ENCODE measurements around the gene SRSF10.

SRSF10 gene

DNA sequence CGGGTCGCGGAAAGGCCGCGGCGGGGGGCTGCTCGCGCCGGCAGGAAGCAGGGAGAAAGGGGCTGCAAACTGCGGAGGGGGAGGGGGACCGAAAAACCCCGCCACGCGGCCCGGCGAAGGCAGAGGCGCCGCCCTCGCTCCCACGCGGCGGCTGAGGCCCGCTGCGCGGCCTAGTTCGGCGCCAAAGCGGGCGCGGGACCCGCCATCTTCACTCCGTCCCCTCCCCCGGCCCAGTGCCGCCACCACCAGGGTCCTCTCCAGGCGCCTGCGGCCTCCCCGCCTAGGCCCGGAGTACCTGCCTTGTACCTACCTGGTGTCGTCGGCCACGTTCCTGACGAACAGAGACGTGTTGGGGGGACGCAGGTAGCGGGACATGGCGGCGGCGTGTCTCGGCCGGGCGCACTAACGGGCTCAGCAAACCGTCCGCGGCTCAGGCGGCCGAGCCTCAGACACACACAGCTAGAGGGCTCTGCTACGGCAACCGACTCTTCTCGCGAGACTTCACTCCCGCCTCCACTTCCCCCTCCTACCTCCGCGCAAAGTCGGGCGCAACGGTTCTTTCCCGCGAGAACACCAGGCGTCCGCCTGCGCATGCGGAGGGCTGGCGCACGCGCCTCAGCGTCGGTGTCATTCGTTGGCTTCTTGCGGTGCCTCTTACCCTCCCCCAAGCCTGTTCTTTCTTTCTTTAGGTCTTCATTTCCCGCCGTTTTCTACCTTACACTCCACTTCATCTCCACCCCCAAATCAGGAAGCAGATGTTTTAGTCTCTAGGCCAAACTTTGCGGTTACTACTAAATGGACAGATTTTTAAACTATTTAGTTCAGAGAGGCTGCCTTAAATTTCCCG lies at the start of gene SRSF10:
Gene SRSF10, minus strand, starts transcription at position 447 of the 847 bp plus-strand sequence. Its CDS starts 72 bp downstream, at position 375.
- Histone ChIP-seq H3K9me3 (ENCODE audit: insufficient read depth, low read depth, low read length) (no peaks in the 10 kb centered on the region), H3K9me2 (replicated peaks; ENCODE audit: low read depth, low read length) (no peaks in the 10 kb centered on the region), H3K27me3 (ENCODE audit: insufficient read depth, low read length, poor library complexity, severe bottlenecking) (peaks cover 9% of the 10 kb centered on the region), H3K9ac (ENCODE audit: low read depth, low read length, poor library complexity, severe bottlenecking) (peak within 1 kb of the TSS; percentile 99), H3K79me2 (ENCODE audit: insufficient read depth, low read length) (peaks cover 51% of the 10 kb centered on the region), H3F3A (ENCODE audit: low read depth) (peaks cover 10% of the 10 kb centered on the region), H3K4me3 (ENCODE audit: low read length, poor library complexity, severe bottlenecking) (peak within 1 kb of the TSS; percentile 91), H3K36me3 (ENCODE audit: insufficient read depth, low read length) (peaks cover 22% of the 10 kb centered on the region), H3K4me2 (ENCODE audit: low read depth, low read length, poor library complexity, severe bottlenecking) (peak within 1 kb of the TSS; percentile 92), H2AFZ (ENCODE audit: low read length) (peak within 1 kb of the TSS; percentile 56; the same call in 1 of the 2 replicates), H4K20me1 (ENCODE audit: insufficient read depth, low read length, poor library complexity, severe bottlenecking) (peaks cover 46% of the 10 kb centered on the region), H3K4me1 (ENCODE audit: insufficient read depth, low read length, poor library complexity, severe bottlenecking) (peaks cover 54% of the 10 kb centered on the region)
- no peak for TF ChIP-seq EZH2phosphoT487 (IDR thresholded peaks at IDR 0.05; ENCODE audit: borderline replicate concordance)
- TF ChIP-seq, protein P1, sequence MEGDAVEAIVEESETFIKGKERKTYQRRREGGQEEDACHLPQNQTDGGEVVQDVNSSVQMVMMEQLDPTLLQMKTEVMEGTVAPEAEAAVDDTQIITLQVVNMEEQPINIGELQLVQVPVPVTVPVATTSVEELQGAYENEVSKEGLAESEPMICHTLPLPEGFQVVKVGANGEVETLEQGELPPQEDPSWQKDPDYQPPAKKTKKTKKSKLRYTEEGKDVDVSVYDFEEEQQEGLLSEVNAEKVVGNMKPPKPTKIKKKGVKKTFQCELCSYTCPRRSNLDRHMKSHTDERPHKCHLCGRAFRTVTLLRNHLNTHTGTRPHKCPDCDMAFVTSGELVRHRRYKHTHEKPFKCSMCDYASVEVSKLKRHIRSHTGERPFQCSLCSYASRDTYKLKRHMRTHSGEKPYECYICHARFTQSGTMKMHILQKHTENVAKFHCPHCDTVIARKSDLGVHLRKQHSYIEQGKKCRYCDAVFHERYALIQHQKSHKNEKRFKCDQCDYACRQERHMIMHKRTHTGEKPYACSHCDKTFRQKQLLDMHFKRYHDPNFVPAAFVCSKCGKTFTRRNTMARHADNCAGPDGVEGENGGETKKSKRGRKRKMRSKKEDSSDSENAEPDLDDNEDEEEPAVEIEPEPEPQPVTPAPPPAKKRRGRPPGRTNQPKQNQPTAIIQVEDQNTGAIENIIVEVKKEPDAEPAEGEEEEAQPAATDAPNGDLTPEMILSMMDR (conservative IDR thresholded peaks at IDR 0.05; ENCODE audit: low read length) = peak; percentile 17; the same call in 1 of the 2 replicates

DNA sequence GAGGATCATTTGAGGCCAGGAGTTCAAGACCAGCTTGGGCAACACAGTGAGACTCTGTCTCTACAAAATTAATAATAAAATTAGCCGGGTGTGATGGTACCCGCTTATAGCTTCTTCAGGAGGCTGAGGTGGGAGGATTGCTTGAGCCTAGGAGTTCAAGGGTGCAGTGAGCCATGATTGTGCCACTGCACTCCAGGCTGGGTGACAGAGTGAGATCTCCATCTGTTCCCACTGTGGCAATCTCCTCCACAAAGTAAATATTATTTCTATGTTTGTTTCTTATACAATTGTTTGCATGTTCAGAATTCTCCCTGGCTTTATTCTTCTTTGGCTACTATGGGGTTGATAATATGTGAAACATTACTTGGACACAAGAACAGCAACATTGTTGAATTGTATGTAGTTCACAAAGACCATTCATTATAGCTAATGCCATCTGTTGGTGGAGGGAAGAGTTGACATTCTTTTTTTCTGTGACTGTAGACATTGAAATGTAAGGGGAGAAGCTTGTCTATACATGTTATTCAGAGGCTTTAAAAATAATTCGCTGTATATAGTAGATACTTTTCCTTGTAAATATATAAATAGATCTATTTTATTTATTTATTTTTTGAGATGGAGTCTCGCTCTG lies 47.8 kb upstream of the SRSF10 start:
- Histone ChIP-seq H3F3A (ENCODE audit: low read depth) (no peaks in the 10 kb centered on the region), H4K20me1 (ENCODE audit: insufficient read depth, low read length, poor library complexity, severe bottlenecking) (no peaks in the 10 kb centered on the region), H3K4me2 (ENCODE audit: low read depth, low read length, poor library complexity, severe bottlenecking) (no peak overlapping the region), H2AFZ (ENCODE audit: low read length) (no peak overlapping the region), H3K4me1 (ENCODE audit: insufficient read depth, low read length, poor library complexity, severe bottlenecking) (no peaks in the 10 kb centered on the region), H3K36me3 (ENCODE audit: insufficient read depth, low read length) (no peaks in the 10 kb centered on the region), H3K79me2 (ENCODE audit: insufficient read depth, low read length) (no peaks in the 10 kb centered on the region), H3K4me3 (ENCODE audit: low read length, poor library complexity, severe bottlenecking) (no peak overlapping the region), H3K9ac (ENCODE audit: low read depth, low read length, poor library complexity, severe bottlenecking) (no peak overlapping the region), H3K27me3 (ENCODE audit: insufficient read depth, low read length, poor library complexity, severe bottlenecking) (no peaks in the 10 kb centered on the region), H3K9me3 (ENCODE audit: insufficient read depth, low read depth, low read length) (no peaks in the 10 kb centered on the region), H3K9me2 (replicated peaks; ENCODE audit: low read depth, low read length) (no peaks in the 10 kb centered on the region)
- TF ChIP-seq, protein P1 (conservative IDR thresholded peaks at IDR 0.05; ENCODE audit: low read length) = peak; percentile 73
- TF ChIP-seq EZH2phosphoT487 (IDR thresholded peaks at IDR 0.05; ENCODE audit: borderline replicate concordance) = no peak

DNA sequence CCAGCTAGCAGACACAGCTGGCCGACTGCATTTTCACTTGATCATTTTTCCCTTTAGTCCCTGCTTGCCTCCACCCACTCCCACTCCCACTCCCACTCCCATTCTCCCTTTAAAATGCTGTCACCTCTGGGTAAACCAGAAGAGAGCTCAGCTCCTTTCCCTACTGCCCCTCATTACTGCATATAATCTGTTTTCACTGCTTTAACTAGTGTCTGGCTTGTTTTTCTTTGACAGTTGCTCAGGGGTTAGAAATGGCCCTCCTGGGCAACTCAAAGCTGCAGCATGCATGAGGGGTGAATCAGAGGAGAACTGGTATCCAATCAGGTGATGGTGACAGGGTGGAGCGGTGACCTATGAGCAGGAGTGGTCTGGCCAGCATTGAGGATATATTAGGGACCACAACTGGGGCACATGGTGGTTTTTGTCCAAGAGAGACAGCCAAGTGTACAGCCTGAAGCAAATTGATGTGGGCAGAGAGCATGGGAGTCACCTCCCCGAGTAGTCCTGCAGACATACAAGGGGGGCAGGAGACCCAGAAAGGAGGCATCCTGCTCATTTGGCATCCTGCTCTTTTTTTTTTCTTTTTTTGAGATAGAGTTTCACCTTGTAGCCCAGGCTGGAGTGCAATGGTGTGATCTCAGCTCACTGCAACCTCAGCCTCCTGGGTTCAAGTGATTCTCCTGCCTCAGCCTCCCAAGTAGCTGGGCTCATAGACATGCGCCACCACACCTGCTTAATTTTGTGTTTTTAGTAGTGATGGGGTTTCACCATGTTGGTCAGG lies 42.6 kb upstream of the SRSF10 start:
- Histone ChIP-seq H3K9me2 (replicated peaks; ENCODE audit: low read depth, low read length) (no peaks in the 10 kb centered on the region), H3K79me2 (ENCODE audit: insufficient read depth, low read length) (no peaks in the 10 kb centered on the region), H3K36me3 (ENCODE audit: insufficient read depth, low read length) (no peaks in the 10 kb centered on the region), H3K9me3 (ENCODE audit: insufficient read depth, low read depth, low read length) (no peaks in the 10 kb centered on the region), H4K20me1 (ENCODE audit: insufficient read depth, low read length, poor library complexity, severe bottlenecking) (no peaks in the 10 kb centered on the region), H3F3A (ENCODE audit: low read depth) (no peaks in the 10 kb centered on the region), H2AFZ (ENCODE audit: low read length) (no peak overlapping the region), H3K4me1 (ENCODE audit: insufficient read depth, low read length, poor library complexity, severe bottlenecking) (no peaks in the 10 kb centered on the region), H3K27me3 (ENCODE audit: insufficient read depth, low read length, poor library complexity, severe bottlenecking) (no peaks in the 10 kb centered on the region), H3K4me2 (ENCODE audit: low read depth, low read length, poor library complexity, severe bottlenecking) (no peak overlapping the region), H3K4me3 (ENCODE audit: low read length, poor library complexity, severe bottlenecking) (no peak overlapping the region), H3K9ac (ENCODE audit: low read depth, low read length, poor library complexity, severe bottlenecking) (no peak overlapping the region)
- TF ChIP-seq EZH2phosphoT487 (IDR thresholded peaks at IDR 0.05; ENCODE audit: borderline replicate concordance) = no peak
- TF ChIP-seq, protein P1 (conservative IDR thresholded peaks at IDR 0.05; ENCODE audit: low read length) = no peak

Measured in Loucy (cell line).